GM21737 (cell line): ENCODE data around the gene GSTM5.
"Not testable (repeated sequence)": the region's sequence is repeated elsewhere in the genome, so short reads cannot be mapped to it uniquely, and the experiment has no call there.

Source experiments
- ATAC-seq: cut with Tn5 transposase; IDR thresholded peaks from one replicate; pipeline ENCODE4 v1.9.1; 2021; ENCODE audit warnings: mild to moderate bottlenecking, moderate library complexity; ENCODE audit not compliant: unreplicated experiment

Gene GSTM5

GRCh38 chr1:109760581-109761226, 48.7 kb downstream of the GSTM5 start:
- no peak for ATAC-seq

DNA sequence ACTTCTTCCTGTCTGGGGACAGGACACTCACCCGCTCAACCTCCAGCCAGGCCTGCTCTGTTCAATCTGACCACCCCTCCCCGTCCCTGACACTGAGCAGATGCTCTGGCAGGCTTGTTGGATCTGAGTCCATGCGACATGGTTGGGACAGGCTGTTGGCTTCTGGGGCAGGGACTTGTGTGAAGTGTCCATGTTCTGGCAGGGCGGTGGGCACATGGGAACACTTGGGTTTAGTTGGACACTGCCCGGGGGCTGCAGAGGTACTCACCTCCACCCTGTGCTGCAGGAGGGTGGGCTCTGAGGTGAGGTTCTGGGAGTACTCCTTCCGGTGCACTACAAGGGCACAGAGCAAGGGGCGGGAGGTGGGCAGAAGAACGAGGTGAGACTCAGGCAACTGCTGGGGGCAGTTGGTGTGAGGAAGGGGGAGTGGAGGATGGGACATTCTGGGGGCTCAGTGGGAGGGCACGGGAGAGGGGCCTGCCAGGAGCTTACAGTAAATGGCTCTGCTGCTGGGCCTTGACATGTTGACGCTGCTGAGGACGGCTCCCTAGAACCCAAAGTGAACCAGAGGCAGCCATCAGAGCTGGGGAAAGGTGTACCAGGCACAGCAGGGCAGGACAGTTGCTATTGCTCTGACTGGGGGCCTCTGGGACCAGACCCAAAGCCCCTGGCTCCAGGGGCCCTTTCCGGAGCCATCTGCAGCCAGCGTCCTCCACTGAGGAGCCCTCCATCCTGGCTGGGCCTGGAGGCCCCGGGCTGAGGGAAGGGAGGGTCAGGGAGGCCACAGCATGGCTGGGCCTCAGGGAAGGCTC, 49.4 kb downstream of the GSTM5 start:
- ATAC-seq: no peak

- no peak for ATAC-seq
Measured at GRCh38 chr1:109762039-109762585, 50.1 kb downstream of the GSTM5 start.

DNA sequence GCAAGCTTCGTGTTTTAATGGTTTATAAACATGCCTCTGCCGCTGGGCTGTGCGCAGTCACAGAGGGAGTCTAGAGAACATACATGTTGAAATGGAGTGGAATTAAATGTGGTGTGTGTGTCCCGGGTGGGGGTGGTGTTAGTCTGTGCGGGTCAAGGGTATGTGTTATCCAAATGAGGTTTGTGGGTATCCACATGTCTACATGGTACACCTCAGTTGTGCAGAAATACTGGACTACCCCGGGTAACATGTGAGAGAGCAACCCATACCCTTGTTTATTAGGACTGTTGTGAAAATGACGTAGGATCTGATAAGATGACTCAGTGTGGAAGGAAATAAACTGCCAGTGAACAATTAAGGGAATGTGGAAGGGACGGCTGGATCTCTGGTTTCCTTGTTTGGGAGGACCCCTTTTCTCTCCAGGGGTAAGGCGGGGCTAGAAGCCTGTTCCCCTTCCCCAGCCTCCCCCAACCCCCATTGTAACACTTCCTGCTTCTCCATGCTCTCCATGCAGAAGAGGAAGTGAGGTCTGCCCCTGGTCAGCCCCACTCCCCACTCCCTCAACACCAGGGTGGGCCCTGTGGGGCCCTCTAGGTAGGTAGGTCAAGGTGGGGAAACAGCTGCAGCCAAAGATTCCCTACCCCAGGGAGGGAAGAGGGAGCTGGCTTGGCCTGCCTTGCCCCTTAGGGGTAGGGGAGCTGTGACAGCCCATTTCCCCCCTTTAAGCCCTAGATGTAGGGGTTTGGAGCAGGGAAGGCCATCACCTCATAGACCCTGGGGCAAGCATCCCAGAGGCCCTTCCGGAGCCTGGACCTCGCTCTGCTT, 51.0 kb downstream of the GSTM5 start:
- no peak for ATAC-seq

DNA sequence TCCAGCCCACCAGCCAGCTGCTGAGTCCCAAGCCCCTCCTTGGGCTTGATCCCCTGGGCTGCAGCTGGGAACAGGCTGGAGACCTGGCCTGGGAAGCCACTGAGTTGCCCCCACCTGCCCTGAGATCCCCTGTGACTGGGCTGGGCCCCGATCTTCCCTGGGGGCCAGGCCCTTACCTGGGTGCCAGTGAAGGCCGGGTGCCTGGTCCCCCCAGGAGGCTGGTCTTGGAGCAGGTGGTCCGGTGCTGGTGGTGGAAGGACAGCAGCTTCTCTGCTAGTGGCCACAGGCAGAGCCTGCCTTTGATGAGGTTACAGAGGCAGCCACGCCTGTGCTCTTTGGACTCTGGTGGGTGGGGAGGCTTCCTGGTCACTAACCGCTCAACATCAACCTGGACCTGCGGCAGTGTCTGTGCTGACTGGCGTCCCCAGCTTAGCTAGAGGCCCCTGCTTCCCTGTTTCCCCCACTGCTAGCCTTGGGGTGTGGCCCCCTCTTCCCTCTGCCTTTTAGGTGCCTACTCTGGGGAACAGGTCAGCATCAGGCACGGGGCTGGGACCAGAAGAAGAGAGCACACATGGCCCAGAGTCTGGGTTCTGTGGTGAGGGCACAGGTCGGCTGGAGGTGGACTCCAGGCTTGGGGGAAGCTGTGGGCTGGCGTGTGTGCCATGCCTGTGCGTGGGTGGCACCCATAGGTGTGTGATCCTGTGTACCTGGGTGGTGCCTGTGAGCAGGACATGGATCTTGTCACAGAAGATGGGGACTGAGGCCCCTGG, 51.8 kb downstream of the GSTM5 start, which contains the start of gene EPS8L3:
EPS8L3 (minus strand) TSS at position 278 of the 770 bp plus-strand sequence. CDS start 2,174 bp downstream, outside the sequence.
- no peak for ATAC-seq

- no peak for ATAC-seq
Measured at GRCh38 chr1:109764561-109765482, 52.8 kb downstream of the GSTM5 start.

- no peak for ATAC-seq
Measured at GRCh38 chr1:109765483-109765815, 53.4 kb downstream of the GSTM5 start.

DNA sequence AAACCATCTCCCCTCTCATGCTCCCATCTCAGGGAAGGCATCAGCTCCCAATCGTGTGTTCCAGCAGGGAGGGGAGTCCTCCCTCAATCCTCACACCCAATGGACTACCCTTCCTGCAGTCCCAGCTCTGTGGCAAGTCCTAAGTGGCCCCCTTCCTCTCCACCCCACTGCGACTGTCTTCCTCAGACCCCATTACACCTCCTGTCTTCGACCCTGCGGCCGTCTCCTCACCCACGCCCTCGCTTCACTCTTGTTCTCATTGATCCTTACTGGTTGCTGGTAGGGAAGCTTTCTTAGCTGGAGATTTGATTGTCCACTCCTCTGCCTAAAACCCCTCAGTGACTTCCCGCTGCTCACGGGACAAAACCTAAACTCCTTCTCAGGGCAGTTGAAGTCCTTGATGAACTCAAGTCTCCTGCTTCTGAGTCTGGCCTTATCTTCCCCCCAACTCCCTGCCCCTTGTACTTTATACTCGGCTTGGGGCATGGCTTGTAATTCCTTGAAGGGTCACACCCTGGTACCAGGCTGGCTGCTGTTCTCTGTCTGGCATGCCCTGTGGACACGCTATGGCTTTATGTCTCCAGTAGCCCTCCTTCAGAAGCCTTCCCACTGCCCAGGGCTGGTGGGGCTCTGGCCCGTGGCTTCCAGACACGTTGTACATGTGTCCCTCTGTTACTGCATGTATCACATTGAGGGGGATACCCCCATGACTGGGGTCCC, 54.0 kb downstream of the GSTM5 start:
- ATAC-seq: no peak

- ATAC-seq: not testable (repeated sequence)
Measured at GRCh38 chr1:109766991-109767636, 55.1 kb downstream of the GSTM5 start.
